Activated CD8-positive, alpha-beta T cell treated with anti-CD3 and anti-CD28 coated beads, Interleukin-2, amount 10 ng/mL, durations not matched to agents 7 days and 5 days (primary cell): ENCODE results near the gene LAX1. TPM values are rescaled to one million over a fixed set of nuclear protein-coding genes. Genes with fewer than 3 reads are reported as not detected.
"Not testable (repeated sequence)": the region's sequence is repeated elsewhere in the genome, so short reads cannot be mapped to it uniquely, and the experiment has no call there.

Source experiments
- ATAC-seq: fragments of 150-1000 bp; cut with Tn5 transposase; one replicate; pipeline ENCODE4 v1.10.0; 2021; ENCODE audit warnings: moderate library complexity
- CTCF ChIA-PET: fragments of 350-600 bp; sonication (Branson Sonifier 250); formaldehyde crosslinking; loops from one replicate; lab custom pipeline; 2021; ENCODE audit warnings: antibody characterized with exemption; lab: Charles Lee
- POLR2A ChIA-PET: fragments of 350-600 bp; sonication (Branson Sonifier 250); formaldehyde crosslinking; loops from one replicate; lab custom pipeline; 2021; ENCODE audit warnings: antibody characterized with exemption; lab: Charles Lee
- DNase-seq: peaks from one replicate; pipeline ENCODE4 v3.0.0-alpha.2; 2020
- H3K27ac Mint-ChIP-seq: one replicate; pipeline ENCODE4 v1.8.0; 2021; ENCODE audit warnings: mild to moderate bottlenecking, mixed read lengths
- H3K27me3 Mint-ChIP-seq: one replicate; pipeline ENCODE4 v1.8.0; 2021; ENCODE audit warnings: low read depth, mixed read lengths
- H3K36me3 Mint-ChIP-seq: one replicate; pipeline ENCODE4 v1.8.0; 2021; ENCODE audit warnings: low read depth, mixed read lengths
- H3K4me1 Mint-ChIP-seq: one replicate; pipeline ENCODE4 v1.8.0; 2021; ENCODE audit warnings: low read depth, mixed read lengths
- H3K4me3 Mint-ChIP-seq: one replicate; pipeline ENCODE4 v1.8.0; 2021; ENCODE audit warnings: mild to moderate bottlenecking, mixed read lengths
- H3K9me3 Mint-ChIP-seq: one replicate; pipeline ENCODE4 v1.8.0; 2022; ENCODE audit warnings: mixed read lengths; ENCODE audit not compliant: insufficient read depth
- total RNA-seq, 2 experiments: library from RNA; stranded (reverse); gene quantifications; one replicate each; pipeline ENCODE4 v1.2.3, GENCODE V29; 2021

Gene LAX1
- total RNA-seq, 2 experiments from 2014 or later: 14.5 to 15.5 TPM

- POLR2A ChIA-PET: interaction anchor here (2.1 kb wide), 1 partner anchor 19 kb away, joined by 10 read pairs; the partner anchor contains the start of gene LAX1
- Mint-ChIP-seq H3K9me3 (no peaks in the 10 kb centered on the region), H3K27me3 (no peaks in the 10 kb centered on the region), H3K27ac (no peak overlapping the region), H3K4me3 (no peak overlapping the region), H3K4me1 (peaks cover 18% of the 10 kb centered on the region), H3K36me3 (peaks cover 32% of the 10 kb centered on the region)
- DNase-seq (no peak), ATAC-seq (no peak)
- CTCF ChIA-PET: interaction anchor here (1.2 to 1.9 kb wide), 2 partner anchors 45 to 120 kb away, joined by 3 to 7 read pairs; no protein-coding TSS in a partner anchor
Measured at GRCh38 chr1:203746281-203746680, 18.7 kb upstream of the LAX1 start.

DNA sequence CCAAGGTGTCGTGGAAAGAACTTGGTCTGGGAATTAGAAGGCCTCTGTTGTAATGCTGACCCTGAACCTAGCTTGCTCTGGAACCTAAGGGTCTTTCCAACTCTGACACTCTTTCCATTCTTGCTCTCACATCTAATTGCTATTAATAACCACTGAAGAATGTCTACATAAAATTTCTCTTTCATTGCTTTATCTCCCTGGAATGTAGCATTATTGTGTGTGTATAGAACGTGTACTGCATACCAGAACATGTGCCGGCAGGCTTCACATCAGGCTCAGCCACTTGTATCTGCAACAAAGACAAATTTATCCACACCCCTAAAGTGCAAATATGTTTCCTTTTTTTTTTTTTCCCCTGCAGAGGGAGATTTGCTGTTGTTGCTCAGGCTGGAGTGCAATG lies 13.9 kb upstream of the LAX1 start:
- H3K36me3 Mint-ChIP-seq: peaks cover 2% of the 10 kb centered on the region
- POLR2A ChIA-PET: interaction anchor here (0.6 kb wide), 1 partner anchor 13 kb away, joined by 3 read pairs; no protein-coding TSS in a partner anchor
- no peak overlapping the region for H3K4me3 Mint-ChIP-seq
- H3K27ac Mint-ChIP-seq: no peak overlapping the region
- DNase-seq (no peak), ATAC-seq (no peak)
- H3K9me3 Mint-ChIP-seq: no peaks in the 10 kb centered on the region
- no peaks in the 10 kb centered on the region for H3K27me3 Mint-ChIP-seq
- CTCF ChIA-PET: no interaction called here
- H3K4me1 Mint-ChIP-seq: peaks cover 27% of the 10 kb centered on the region

DNA sequence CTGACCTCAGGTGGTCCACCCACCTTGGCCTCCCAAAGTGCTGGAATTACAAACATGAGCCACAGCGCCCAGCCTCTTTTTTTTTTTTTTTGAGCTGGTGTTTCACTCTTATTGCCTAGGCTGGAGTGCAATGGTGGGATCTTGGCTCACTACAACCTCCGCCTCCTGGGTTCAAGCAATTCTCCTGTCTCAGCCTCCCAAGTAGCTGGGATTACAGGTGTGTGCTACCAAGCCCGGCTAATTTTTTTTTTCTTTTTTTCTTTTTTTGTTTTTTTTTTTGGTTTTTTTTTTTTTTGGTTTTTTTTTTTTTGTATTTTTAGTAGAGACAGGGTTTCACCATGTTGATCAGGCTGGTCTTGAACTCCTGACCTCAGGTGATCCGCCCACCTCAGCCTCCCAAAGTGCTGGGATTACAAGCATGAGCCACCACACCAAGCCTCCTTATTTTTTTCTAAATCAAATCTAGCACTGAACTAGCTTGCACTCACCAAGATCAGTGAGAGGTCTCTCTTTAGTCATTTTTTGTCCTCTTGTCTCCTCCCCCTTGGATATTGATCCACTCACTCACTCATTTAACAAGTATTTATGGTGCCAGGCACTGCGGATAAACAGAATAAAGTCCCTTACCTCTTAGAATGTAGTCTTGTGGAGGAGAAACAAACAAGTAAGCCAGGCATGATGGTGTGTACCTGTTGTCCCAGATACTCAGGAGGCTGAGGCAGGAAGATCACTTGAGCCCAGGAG lies 13.2 kb upstream of the LAX1 start:
- not testable (repeated sequence) for H3K4me3 Mint-ChIP-seq, ATAC-seq, H3K27ac Mint-ChIP-seq, DNase-seq, H3K36me3 Mint-ChIP-seq, H3K27me3 Mint-ChIP-seq, H3K9me3 Mint-ChIP-seq
- POLR2A ChIA-PET: interaction anchor here (0.6 to 1.5 kb wide), 4 partner anchors 12 to 25 kb away, joined by 3 to 6 read pairs (median 3); partner anchors contain the start of gene LAX1
- CTCF ChIA-PET: interaction anchor here (0.6 kb wide), 1 partner anchor 57 kb away, joined by 3 read pairs; no protein-coding TSS in a partner anchor
- peaks cover 30% of the 10 kb centered on the region for H3K4me1 Mint-ChIP-seq

DNA sequence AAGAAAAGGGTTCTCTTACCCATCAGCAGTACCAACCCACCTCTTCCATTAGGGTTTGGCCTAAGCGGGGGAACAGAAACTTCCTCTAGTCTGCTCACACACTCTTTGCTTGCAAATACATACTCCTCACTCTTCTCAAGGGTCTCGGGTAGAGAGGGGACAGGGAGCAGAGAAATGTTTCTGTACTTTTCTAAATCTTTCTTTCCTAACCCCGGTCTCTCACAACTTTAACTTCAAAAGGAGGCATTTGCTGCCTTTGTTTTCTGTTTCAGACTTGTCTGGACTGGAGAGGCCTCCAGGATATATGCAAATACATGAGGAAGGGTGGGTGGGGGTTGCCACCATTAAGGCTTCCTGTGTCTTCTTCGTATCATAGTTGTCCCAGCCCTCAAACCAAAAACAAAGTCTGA lies 10.5 kb upstream of the LAX1 start:
- Mint-ChIP-seq H3K4me3 (peak overlapping the region; percentile 2), H3K27ac (peak overlapping the region; percentile 79), H3K36me3 (no peaks in the 10 kb centered on the region), H3K27me3 (no peaks in the 10 kb centered on the region), H3K4me1 (peaks cover 30% of the 10 kb centered on the region), H3K9me3 (no peaks in the 10 kb centered on the region)
- peak; percentile 52 for ATAC-seq
- ChIA-PET POLR2A (interaction anchor here (0.9 kb wide), 1 partner anchor 10 kb away, joined by 3 read pairs; the partner anchor contains the start of gene LAX1), CTCF (no interaction called here)
- DNase-seq: peak; percentile 31

DNA sequence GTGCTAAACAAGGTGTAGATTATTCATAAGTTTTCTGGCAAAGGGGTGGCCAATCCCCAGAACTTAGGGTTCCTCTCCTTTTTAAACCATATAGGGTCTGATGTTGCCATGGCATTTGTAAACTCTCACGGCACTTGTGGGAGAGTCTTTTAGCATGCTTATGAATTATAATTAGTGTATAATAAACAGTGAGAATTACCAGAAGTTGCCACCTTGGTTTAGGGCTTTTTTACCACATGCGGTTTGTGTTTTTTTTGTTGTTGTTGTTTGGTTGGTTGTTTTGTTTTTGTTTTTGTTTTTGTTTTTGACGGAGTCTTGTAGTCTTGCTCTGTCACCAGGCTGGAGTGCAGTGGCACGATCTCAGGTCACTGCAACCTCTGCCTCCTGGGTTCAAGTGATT lies 8.9 kb upstream of the LAX1 start:
- Mint-ChIP-seq H3K9me3 (no peaks in the 10 kb centered on the region), H3K27me3 (no peaks in the 10 kb centered on the region), H3K4me1 (peaks cover 30% of the 10 kb centered on the region), H3K36me3 (no peaks in the 10 kb centered on the region), H3K4me3 (no peak overlapping the region), H3K27ac (no peak overlapping the region)
- ChIA-PET POLR2A (interaction anchor here (1.3 kb wide), 1 partner anchor 9 kb away, joined by 5 read pairs; the partner anchor contains the start of gene LAX1), CTCF (no interaction called here)
- DNase-seq (no peak), ATAC-seq (no peak)

GRCh38 chr1:203758749-203759148 lies 6.2 kb upstream of the LAX1 start:
- H3K4me3 Mint-ChIP-seq, H3K36me3 Mint-ChIP-seq, CTCF ChIA-PET, ATAC-seq, POLR2A ChIA-PET, H3K27ac Mint-ChIP-seq, DNase-seq, H3K9me3 Mint-ChIP-seq, H3K27me3 Mint-ChIP-seq: not testable (repeated sequence)
- peaks cover 32% of the 10 kb centered on the region for H3K4me1 Mint-ChIP-seq

GRCh38 chr1:203760506-203760905 lies 4.5 kb upstream of the LAX1 start:
- Mint-ChIP-seq H3K4me3 (no peak overlapping the region), H3K4me1 (peaks cover 33% of the 10 kb centered on the region), H3K36me3 (peaks cover 2% of the 10 kb centered on the region), H3K9me3 (no peaks in the 10 kb centered on the region), H3K27ac (no peak overlapping the region), H3K27me3 (no peaks in the 10 kb centered on the region)
- no peak for DNase-seq
- ChIA-PET CTCF (no interaction called here), POLR2A (no interaction called here)
- no peak for ATAC-seq

GRCh38 chr1:203761958-203762357 lies 3.0 kb upstream of the LAX1 start:
- POLR2A ChIA-PET, CTCF ChIA-PET, DNase-seq, H3K27me3 Mint-ChIP-seq, H3K9me3 Mint-ChIP-seq, ATAC-seq, H3K4me3 Mint-ChIP-seq, H3K27ac Mint-ChIP-seq, H3K36me3 Mint-ChIP-seq: not testable (repeated sequence)
- H3K4me1 Mint-ChIP-seq: peaks cover 35% of the 10 kb centered on the region

DNA sequence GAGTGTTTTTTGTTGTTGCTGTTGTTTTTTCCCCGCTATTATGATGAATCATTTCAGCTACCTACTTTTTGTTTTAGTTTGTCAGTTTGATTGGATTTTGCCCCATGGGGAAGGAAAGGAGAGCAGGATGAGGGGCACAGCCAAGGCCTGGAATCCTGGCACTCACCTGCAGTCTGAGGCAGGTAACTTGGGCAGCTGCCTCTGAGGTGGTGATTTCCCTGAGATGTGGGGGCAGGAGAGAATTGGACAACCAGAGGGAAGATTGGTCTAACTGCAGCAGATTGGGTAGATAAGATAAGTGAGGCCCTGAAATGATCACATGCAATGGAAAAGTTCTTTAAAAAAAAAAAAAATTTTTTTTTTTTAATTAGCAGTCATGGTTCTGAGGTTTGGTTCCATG lies 1.5 kb upstream of the LAX1 start:
- H3K27ac Mint-ChIP-seq: peak overlapping the region; percentile 69
- ATAC-seq: no peak
- no peak overlapping the region for H3K4me3 Mint-ChIP-seq
- peaks cover 43% of the 10 kb centered on the region for H3K4me1 Mint-ChIP-seq
- DNase-seq: no peak
- no peaks in the 10 kb centered on the region for H3K9me3 Mint-ChIP-seq
- H3K36me3 Mint-ChIP-seq: peaks cover 12% of the 10 kb centered on the region
- ChIA-PET CTCF (interaction anchor here (0.6 to 1.9 kb wide), 2 partner anchors 13 to 275 kb away, joined by 3 to 7 read pairs; no protein-coding TSS in a partner anchor), POLR2A (interaction anchor here (0.9 kb wide), 1 partner anchor 11 kb away, joined by 3 read pairs; no protein-coding TSS in a partner anchor)
- no peaks in the 10 kb centered on the region for H3K27me3 Mint-ChIP-seq

DNA sequence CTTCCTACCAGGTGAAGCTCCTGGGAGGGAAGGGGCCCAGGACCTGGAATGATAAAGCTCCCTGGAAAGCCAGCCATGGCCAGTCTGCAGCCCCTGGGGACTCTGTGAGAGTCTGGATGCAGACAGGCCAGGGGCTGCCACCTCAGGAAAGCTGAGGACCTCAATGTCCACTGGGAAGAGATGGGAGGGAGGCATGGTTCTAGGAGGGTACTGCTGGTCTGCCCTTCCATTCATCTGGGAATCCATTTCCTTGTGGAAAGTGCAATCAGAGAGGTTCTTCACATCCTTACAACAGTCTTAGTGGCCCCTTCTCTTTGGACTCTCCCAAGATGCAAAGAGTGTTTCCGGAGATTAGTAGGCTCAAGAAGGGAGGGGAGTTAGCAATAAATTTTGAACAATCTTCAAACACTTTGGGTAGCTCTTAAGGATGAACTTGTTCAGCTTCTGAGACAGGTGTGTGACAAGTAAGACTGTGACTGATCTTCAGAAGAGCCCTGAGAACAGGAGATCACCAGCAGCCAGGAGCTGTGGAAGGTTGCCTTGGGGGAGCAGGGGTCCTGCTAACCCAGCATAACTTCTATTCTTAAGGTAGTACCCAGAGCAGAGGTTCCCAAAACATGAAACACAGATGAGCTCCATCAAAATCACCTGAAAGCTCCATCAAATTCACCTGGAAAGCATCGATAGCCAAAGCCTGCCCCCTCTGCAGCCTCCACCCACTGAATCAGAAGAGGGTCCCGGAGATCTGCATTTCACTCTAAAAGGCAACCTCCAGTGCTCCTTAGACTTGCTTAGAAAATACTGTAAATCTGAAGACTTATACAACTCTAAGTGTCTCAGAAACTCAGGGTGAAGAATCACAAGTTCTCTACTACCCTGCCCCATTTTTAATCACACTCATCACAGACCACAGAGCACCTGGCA lies 616 bp upstream of the LAX1 start:
- ATAC-seq (peak; percentile 10), DNase-seq (no peak)
- H3K4me1 Mint-ChIP-seq: peaks cover 48% of the 10 kb centered on the region
- H3K9me3 Mint-ChIP-seq: no peaks in the 10 kb centered on the region
- H3K4me3 Mint-ChIP-seq: peak overlapping the region; percentile 90
- no peaks in the 10 kb centered on the region for H3K27me3 Mint-ChIP-seq
- peaks cover 16% of the 10 kb centered on the region for H3K36me3 Mint-ChIP-seq
- ChIA-PET CTCF (interaction anchor here (0.6 to 1.9 kb wide), 17 partner anchors 10 to 276 kb away, joined by 3 to 7 read pairs (median 3); partner anchors contain the start of gene ATP2B4), POLR2A (interaction anchor here (0.7 to 3.2 kb wide), 36 partner anchors 9 to 477 kb away, joined by 3 to 27 read pairs (median 5); partner anchors contain the start of gene ATP2B4)
- peak overlapping the region; percentile 99 for H3K27ac Mint-ChIP-seq

GRCh38 chr1:203768256-203768655 lies 3.3 kb downstream of the LAX1 start:
- DNase-seq (no peak), ATAC-seq (no peak)
- ChIA-PET CTCF (interaction anchor here (1.7 kb wide), 1 partner anchor 264 kb away, joined by 3 read pairs; no protein-coding TSS in a partner anchor), POLR2A (interaction anchor here (0.7 kb wide), 1 partner anchor 15 kb away, joined by 3 read pairs; no protein-coding TSS in a partner anchor)
- peaks cover 47% of the 10 kb centered on the region for H3K4me1 Mint-ChIP-seq
- H3K27ac Mint-ChIP-seq: peak overlapping the region; percentile 34
- no peaks in the 10 kb centered on the region for H3K27me3 Mint-ChIP-seq
- no peaks in the 10 kb centered on the region for H3K9me3 Mint-ChIP-seq
- H3K36me3 Mint-ChIP-seq: peaks cover 41% of the 10 kb centered on the region
- no peak overlapping the region for H3K4me3 Mint-ChIP-seq
